ENCODE results near the gene TMEM41B. TPM values are rescaled to one million over a fixed set of nuclear protein-coding genes. Genes with fewer than 3 reads are reported as not detected.

TMEM41B gene
- total and polyA plus RNA-seq, 2 of the 8 experiments (the other 6 are each of a cell fraction or from before 2014, with no cell fraction given) = 24.3 to 50.1 TPM

DNA sequence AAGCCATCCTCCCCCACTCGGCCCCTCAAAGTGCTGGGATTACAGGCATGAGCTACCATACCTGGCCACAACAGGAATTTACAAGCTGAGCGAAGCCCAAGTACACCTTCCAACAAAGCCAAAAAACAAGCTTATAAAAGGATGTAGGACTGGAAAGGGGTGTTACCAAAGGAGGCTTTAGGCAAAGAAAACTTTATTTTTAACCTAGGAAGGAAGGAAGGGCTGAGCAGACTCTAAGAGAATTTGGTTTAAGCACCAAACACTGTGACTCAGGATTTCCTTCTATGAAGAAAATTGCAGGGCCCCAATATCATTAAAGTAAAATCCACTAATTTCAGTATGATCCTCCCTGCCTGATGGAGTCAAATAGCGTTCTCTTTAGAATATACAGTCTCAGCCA, 61.3 kb downstream of the TMEM41B start:
- H4K8ac ChIP-seq (ENCODE audit: extremely low read depth, insufficient read depth, low read length) = no peak overlapping the region
- H3K23ac ChIP-seq (ENCODE audit: insufficient read length) = no peak overlapping the region
- H3K79me2 ChIP-seq (ENCODE audit: control insufficient read depth in 1 of 2, insufficient read depth in 2 of 2, low read length in 2 of 2) = peaks cover 0 to 68% of the 10 kb centered on the region in 2 experiments; a peak in 2 of 4 replicates
- no peak overlapping the region for H2BK120ac ChIP-seq (replicated peaks; ENCODE audit: low read depth, low read length)
- FAIRE-seq (no peak), DNase-seq (ENCODE audit: low read depth in 1 of 2, low spot score in 2 of 2) (no peak)
- H3K27me3 ChIP-seq (replicated peaks in 1 of 4; ENCODE audit: control insufficient read depth in 3 of 4, extremely low read depth in 1 of 4, insufficient read depth in 3 of 4, low read length in 3 of 4) = no peaks in the 10 kb centered on the region
- H4K91ac ChIP-seq (replicated peaks; ENCODE audit: insufficient read length, low read length) = no peak overlapping the region
- H3K18ac ChIP-seq (ENCODE audit: extremely low read depth, low read length) = no peak overlapping the region
- ChIA-PET CTCF (ENCODE audit: partially characterized antibody) (no interaction called here), POLR2A (ENCODE audit: partially characterized antibody) (interaction anchor here (0.7 to 1.4 kb wide), 3 partner anchors 10 to 208 kb away, joined by 3 read pairs; no protein-coding TSS in a partner anchor)
- WGBS, 2 experiments (ENCODE audit: extremely low coverage in 1 of 2, insufficient coverage in 1 of 2, insufficient read length in 1 of 2, insufficient replicate concordance in 2 of 2, low coverage in 1 of 2, low lambda C conversion rate in 2 of 2, missing lambda C conversion rate in 1 of 2) = 85% methylated on average over 3 of the region's 3 CpGs; no CpG with 5 or more reads in 1 of the 2 experiments
- no peaks in the 10 kb centered on the region for H3K4me1 ChIP-seq (replicated peaks in 1 of 4; ENCODE audit: control insufficient read depth in 3 of 4, insufficient read depth in 4 of 4, low read length in 3 of 4)
- H2BK5ac ChIP-seq (ENCODE audit: low read depth, low read length) = no peak overlapping the region
- peaks cover 4% of the 10 kb centered on the region; the same call in 1 of the 2 replicates for H3K79me1 ChIP-seq (ENCODE audit: low read depth, low read length)
- H4K20me1 ChIP-seq (replicated peaks in 1 of 2; ENCODE audit: control insufficient read depth in 1 of 2, insufficient read depth in 2 of 2, low read length in 2 of 2) = peaks cover 2 to 6% of the 10 kb centered on the region in 2 experiments
- H3K4me2 ChIP-seq (ENCODE audit: insufficient read depth in 1 of 2, low read depth in 2 of 2, low read length in 2 of 2) = no peak overlapping the region
- no peaks in the 10 kb centered on the region for H3K23me2 ChIP-seq (ENCODE audit: low read depth, low read length)
- no peak overlapping the region for H4K5ac ChIP-seq (ENCODE audit: insufficient read length, low read depth, low read length)
- H2BK20ac ChIP-seq (ENCODE audit: low read length) = no peak overlapping the region
- H3K56ac ChIP-seq (replicated peaks; ENCODE audit: insufficient read length, low read depth, low read length) = no peak overlapping the region
- no peak overlapping the region for H3K4me3 ChIP-seq (ENCODE audit: extremely low read depth in 1 of 4, insufficient read depth in 2 of 4, low read depth in 3 of 4, low read length in 4 of 4)
- H3K4ac ChIP-seq (replicated peaks; ENCODE audit: insufficient read length, low read depth, low read length) = no peak overlapping the region
- no peak overlapping the region for H3K9ac ChIP-seq (replicated peaks in 1 of 4; ENCODE audit: extremely low read depth in 1 of 4, low read depth in 3 of 4, low read length in 3 of 4)
- no peak overlapping the region for H2BK15ac ChIP-seq (ENCODE audit: low read length)
- peaks cover 0 to 3% (median 0%) of the 10 kb centered on the region in 4 experiments; a peak in 1 of 8 replicates for H3K36me3 ChIP-seq (ENCODE audit: control insufficient read depth in 2 of 4, insufficient read depth in 4 of 4, low read length in 3 of 4)
- H2AFZ ChIP-seq (ENCODE audit: low read length) = no peak overlapping the region
- no peak overlapping the region for H2BK12ac ChIP-seq (ENCODE audit: low read depth, low read length)
- no peaks in the 10 kb centered on the region for H3K9me3 ChIP-seq (ENCODE audit: insufficient read depth in 2 of 2, low read depth in 1 of 2, low read length in 1 of 2)
- H3K14ac ChIP-seq (ENCODE audit: insufficient read length) = no peak overlapping the region
- no peak overlapping the region for H2AK5ac ChIP-seq (ENCODE audit: low read depth, low read length)
- H3K27ac ChIP-seq (ENCODE audit: low read depth, low read length) = no peak overlapping the region

Data from H1 (cell line).